ENCODE results near the gene GLYAT. TPM values are rescaled to one million over a fixed set of nuclear protein-coding genes. Genes with fewer than 3 reads are reported as not detected.

Gene GLYAT
- total and polyA plus RNA-seq, 2 of the 8 experiments (the other 6 are each of a cell fraction or from before 2014, with no cell fraction given) = not detected

DNA sequence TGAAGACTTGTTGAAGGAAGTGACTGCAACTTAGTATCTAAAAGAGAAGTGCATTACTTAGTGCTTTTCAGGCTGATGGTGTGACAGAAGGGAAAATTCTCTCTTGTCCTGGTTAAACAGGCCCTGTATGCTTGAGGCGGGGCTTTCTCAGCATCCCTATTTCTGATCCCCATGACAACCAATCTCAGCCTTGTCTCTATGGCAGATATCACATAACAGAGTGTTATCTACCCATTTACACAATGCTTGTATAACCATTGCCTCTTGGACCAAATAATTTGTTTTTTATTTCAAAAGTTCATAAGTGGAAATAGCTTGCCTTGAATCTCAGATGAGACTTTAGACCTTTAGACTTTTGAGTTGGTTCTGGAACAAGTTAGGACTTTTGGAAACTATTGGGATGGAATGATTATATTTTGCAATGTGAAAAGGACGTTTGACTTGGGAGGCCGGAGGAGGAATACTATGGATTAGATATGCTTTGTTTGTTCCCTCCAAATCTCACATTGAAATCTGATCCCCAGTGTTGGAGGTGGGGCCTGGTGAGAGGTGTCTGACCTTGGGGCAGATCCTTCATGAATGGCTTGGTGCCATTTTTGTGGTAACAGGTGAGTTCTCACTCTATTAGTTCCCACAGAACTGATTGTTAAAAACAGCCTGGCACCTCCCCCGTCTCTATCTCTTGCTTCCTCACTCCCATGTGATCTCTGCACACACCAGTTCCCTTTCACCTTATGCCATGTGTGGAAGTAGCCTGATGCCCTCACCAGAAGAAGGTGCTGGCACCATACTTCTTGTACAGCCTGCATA is 3.1 kb upstream of the GLYAT start:
- no peak overlapping the region for H3K27ac ChIP-seq (ENCODE audit: low read depth, low read length)
- TF ChIP-seq HDAC6 (IDR thresholded peaks at IDR 0.05; ENCODE audit: low read depth, low read length) (no peak), YY1 (IDR thresholded peaks at IDR 0.05; ENCODE audit: low read depth, low read length) (no peak), POLR2AphosphoS5 (IDR thresholded peaks at IDR 0.05; ENCODE audit: low read depth, low read length) (no peak), TBP (IDR thresholded peaks at IDR 0.05; ENCODE audit: low read depth, low read length) (no peak), NANOG (IDR thresholded peaks at IDR 0.05; ENCODE audit: insufficient read depth, low read depth, low read length, poor library complexity, severe bottlenecking) (no peak), SRF (IDR thresholded peaks at IDR 0.05; ENCODE audit: low read depth, low read length) (no peak), MAFK (IDR thresholded peaks at IDR 0.05; ENCODE audit: low read depth, low read length) (no peak), SIN3A (conservative IDR thresholded peaks at IDR 0.05 in 1 of 2, IDR thresholded peaks at IDR 0.05 in 1 of 2; ENCODE audit: low read depth in 1 of 2, low read length in 2 of 2) (no peak), RNF2 (IDR thresholded peaks at IDR 0.05; ENCODE audit: borderline replicate concordance, low read depth, low read length, missing control alignments, poor library complexity, severe bottlenecking) (no peak), JUND (IDR thresholded peaks at IDR 0.05; ENCODE audit: low read length) (no peak), CBX8 (IDR thresholded peaks at IDR 0.05; ENCODE audit: borderline replicate concordance, low read depth, low read length) (no peak)
- TF ChIP-seq, protein P1, sequence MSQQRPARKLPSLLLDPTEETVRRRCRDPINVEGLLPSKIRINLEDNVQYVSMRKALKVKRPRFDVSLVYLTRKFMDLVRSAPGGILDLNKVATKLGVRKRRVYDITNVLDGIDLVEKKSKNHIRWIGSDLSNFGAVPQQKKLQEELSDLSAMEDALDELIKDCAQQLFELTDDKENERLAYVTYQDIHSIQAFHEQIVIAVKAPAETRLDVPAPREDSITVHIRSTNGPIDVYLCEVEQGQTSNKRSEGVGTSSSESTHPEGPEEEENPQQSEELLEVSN (IDR thresholded peaks at IDR 0.05) = no peak
- no peaks in the 10 kb centered on the region for H3K79me2 ChIP-seq (ENCODE audit: control insufficient read depth in 1 of 2, insufficient read depth in 2 of 2, low read length in 2 of 2)
- no peak overlapping the region for H3K18ac ChIP-seq (ENCODE audit: extremely low read depth, low read length)
- no peaks in the 10 kb centered on the region for H3K23me2 ChIP-seq (ENCODE audit: low read depth, low read length)
- H3K27me3 ChIP-seq (replicated peaks in 1 of 4; ENCODE audit: control insufficient read depth in 3 of 4, extremely low read depth in 1 of 4, insufficient read depth in 3 of 4, low read length in 3 of 4) = no peaks in the 10 kb centered on the region
- no peak overlapping the region for H2BK120ac ChIP-seq (replicated peaks; ENCODE audit: low read depth, low read length)
- H4K91ac ChIP-seq (replicated peaks; ENCODE audit: insufficient read length, low read length) = no peak overlapping the region
- no peak overlapping the region for H3K14ac ChIP-seq (ENCODE audit: insufficient read length)
- peaks cover 19 to 46% of the 10 kb centered on the region in 2 experiments; a peak in 3 of 4 replicates for H3K9me3 ChIP-seq (ENCODE audit: insufficient read depth in 2 of 2, low read depth in 1 of 2, low read length in 1 of 2)
- no peak overlapping the region for H3K4ac ChIP-seq (replicated peaks; ENCODE audit: insufficient read length, low read depth, low read length)
- no peaks in the 10 kb centered on the region for H3K79me1 ChIP-seq (ENCODE audit: low read depth, low read length)
- no peak for FAIRE-seq
- H3K56ac ChIP-seq (replicated peaks; ENCODE audit: insufficient read length, low read depth, low read length) = no peak overlapping the region
- H2AK5ac ChIP-seq (ENCODE audit: low read depth, low read length) = no peak overlapping the region
- no peak overlapping the region for H2BK12ac ChIP-seq (ENCODE audit: low read depth, low read length)
- H2BK20ac ChIP-seq (ENCODE audit: low read length) = no peak overlapping the region
- no peaks in the 10 kb centered on the region for H4K20me1 ChIP-seq (replicated peaks in 1 of 2; ENCODE audit: control insufficient read depth in 1 of 2, insufficient read depth in 2 of 2, low read length in 2 of 2)
- H2BK15ac ChIP-seq (ENCODE audit: low read length) = no peak overlapping the region
- H4K5ac ChIP-seq (ENCODE audit: insufficient read length, low read depth, low read length) = no peak overlapping the region
- H2AFZ ChIP-seq (ENCODE audit: low read length) = no peak overlapping the region
- no peak overlapping the region for H3K23ac ChIP-seq (ENCODE audit: insufficient read length)
- H3K36me3 ChIP-seq (ENCODE audit: control insufficient read depth in 2 of 4, insufficient read depth in 4 of 4, low read length in 3 of 4) = no peaks in the 10 kb centered on the region
- no peak overlapping the region for H3K4me2 ChIP-seq (ENCODE audit: insufficient read depth in 1 of 2, low read depth in 2 of 2, low read length in 2 of 2)
- ChIA-PET POLR2A (ENCODE audit: partially characterized antibody) (no interaction called here), CTCF (ENCODE audit: partially characterized antibody) (no interaction called here)
- H3K4me3 ChIP-seq (ENCODE audit: extremely low read depth in 1 of 4, insufficient read depth in 2 of 4, low read depth in 3 of 4, low read length in 4 of 4) = no peak overlapping the region; a peak in 1 of 8 replicates
- no peaks in the 10 kb centered on the region for H3K4me1 ChIP-seq (replicated peaks in 1 of 4; ENCODE audit: control insufficient read depth in 3 of 4, insufficient read depth in 4 of 4, low read length in 3 of 4)
- 78% methylated on average over 4 of the region's 4 CpGs; no CpG with 5 or more reads in 1 of the 2 experiments for WGBS, 2 experiments (ENCODE audit: extremely low coverage in 1 of 2, insufficient coverage in 1 of 2, insufficient read length in 1 of 2, insufficient replicate concordance in 2 of 2, low coverage in 1 of 2, low lambda C conversion rate in 2 of 2, missing lambda C conversion rate in 1 of 2)
- no peak overlapping the region for H2BK5ac ChIP-seq (ENCODE audit: low read depth, low read length)
- H3K9ac ChIP-seq (replicated peaks in 1 of 4; ENCODE audit: extremely low read depth in 1 of 4, low read depth in 3 of 4, low read length in 3 of 4) = no peak overlapping the region
- DNase-seq (ENCODE audit: low read depth in 1 of 2, low spot score in 2 of 2) = no peak
- no peak overlapping the region for H4K8ac ChIP-seq (ENCODE audit: extremely low read depth, insufficient read depth, low read length)

Data from H1 (cell line).